ENCODE results near the gene NRXN2. TPM values are rescaled to one million over a fixed set of nuclear protein-coding genes. Genes with fewer than 3 reads are reported as not detected.

NRXN2 gene
- total and polyA plus RNA-seq, 4 donors = 0.17 to 2.8 (median 1.4) TPM

DNA sequence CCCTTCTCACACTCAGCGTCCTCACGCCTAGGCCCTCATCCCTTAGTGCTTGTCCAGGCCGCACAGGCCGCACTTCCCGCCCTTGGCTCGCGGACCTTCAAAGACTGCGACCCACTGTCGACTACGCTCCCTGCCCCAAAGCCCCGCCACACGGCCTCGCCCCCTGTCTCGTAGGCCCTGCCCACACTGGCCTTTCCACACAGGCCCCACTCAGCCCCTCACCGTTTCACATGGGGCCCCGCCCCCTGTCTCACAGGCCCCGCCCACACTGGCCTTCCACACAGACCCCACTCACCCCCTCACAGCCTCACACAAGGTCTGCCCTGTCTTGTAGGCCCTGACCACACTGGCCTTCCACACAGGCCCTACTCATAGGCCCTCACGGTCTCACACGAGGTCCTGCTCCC is 11.0 kb downstream of the NRXN2 start:
- Histone ChIP-seq H3K9ac (ENCODE audit: low read depth in 1 of 2, low read length in 2 of 2) (no peak overlapping the region), H3K4me3 (ENCODE audit: low read depth in 1 of 3, low read length in 3 of 3) (no peak overlapping the region), H3K27ac (ENCODE audit: low read depth in 1 of 2, low read length in 2 of 2) (no peak overlapping the region), H3K36me3 (ENCODE audit: control insufficient read depth in 4 of 4, insufficient read depth in 3 of 4, low read depth in 1 of 4, low read length in 3 of 4) (no peaks in the 10 kb centered on the region), H3K4me1 (ENCODE audit: control insufficient read depth in 4 of 4, insufficient read depth in 4 of 4, low read length in 3 of 4) (peaks cover 2 to 9% (median 5%) of the 10 kb centered on the region in 4 donors), H3K9me3 (ENCODE audit: control insufficient read depth in 4 of 4, low read length in 3 of 4) (no peaks in the 10 kb centered on the region), H3K27me3 (ENCODE audit: control insufficient read depth in 4 of 4, insufficient read depth in 4 of 4, low read length in 3 of 4) (peaks cover 15 to 27% (median 18%) of the 10 kb centered on the region in 4 donors)
- DNase-seq (ENCODE audit: low spot score) = no peak
- TF ChIP-seq HNF4A (conservative IDR thresholded peaks at IDR 0.05) (no peak), GABPA (IDR thresholded peaks at IDR 0.05 in 1 of 2, conservative IDR thresholded peaks at IDR 0.05 in 1 of 2) (no peak), FOXA2 (IDR thresholded peaks at IDR 0.05) (no peak), EGR1 (IDR thresholded peaks at IDR 0.05; ENCODE audit: low read depth in 2 of 2) (no peak), TAF1 (conservative IDR thresholded peaks at IDR 0.05) (no peak), JUND (IDR thresholded peaks at IDR 0.05) (no peak), HNF4G (IDR thresholded peaks at IDR 0.05) (no peak), SP1 (IDR thresholded peaks at IDR 0.05) (no peak), YY1 (IDR thresholded peaks at IDR 0.05) (no peak), NR2F2 (IDR thresholded peaks at IDR 0.05) (no peak), FOXA1 (IDR thresholded peaks at IDR 0.05) (no peak), RAD21 (IDR thresholded peaks at IDR 0.05) (no peak)
- TF ChIP-seq, protein P1, sequence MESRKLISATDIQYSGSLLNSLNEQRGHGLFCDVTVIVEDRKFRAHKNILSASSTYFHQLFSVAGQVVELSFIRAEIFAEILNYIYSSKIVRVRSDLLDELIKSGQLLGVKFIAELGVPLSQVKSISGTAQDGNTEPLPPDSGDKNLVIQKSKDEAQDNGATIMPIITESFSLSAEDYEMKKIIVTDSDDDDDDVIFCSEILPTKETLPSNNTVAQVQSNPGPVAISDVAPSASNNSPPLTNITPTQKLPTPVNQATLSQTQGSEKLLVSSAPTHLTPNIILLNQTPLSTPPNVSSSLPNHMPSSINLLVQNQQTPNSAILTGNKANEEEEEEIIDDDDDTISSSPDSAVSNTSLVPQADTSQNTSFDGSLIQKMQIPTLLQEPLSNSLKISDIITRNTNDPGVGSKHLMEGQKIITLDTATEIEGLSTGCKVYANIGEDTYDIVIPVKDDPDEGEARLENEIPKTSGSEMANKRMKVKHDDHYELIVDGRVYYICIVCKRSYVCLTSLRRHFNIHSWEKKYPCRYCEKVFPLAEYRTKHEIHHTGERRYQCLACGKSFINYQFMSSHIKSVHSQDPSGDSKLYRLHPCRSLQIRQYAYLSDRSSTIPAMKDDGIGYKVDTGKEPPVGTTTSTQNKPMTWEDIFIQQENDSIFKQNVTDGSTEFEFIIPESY (IDR thresholded peaks at IDR 0.05) = no peak
- TF ChIP-seq, protein P2, sequence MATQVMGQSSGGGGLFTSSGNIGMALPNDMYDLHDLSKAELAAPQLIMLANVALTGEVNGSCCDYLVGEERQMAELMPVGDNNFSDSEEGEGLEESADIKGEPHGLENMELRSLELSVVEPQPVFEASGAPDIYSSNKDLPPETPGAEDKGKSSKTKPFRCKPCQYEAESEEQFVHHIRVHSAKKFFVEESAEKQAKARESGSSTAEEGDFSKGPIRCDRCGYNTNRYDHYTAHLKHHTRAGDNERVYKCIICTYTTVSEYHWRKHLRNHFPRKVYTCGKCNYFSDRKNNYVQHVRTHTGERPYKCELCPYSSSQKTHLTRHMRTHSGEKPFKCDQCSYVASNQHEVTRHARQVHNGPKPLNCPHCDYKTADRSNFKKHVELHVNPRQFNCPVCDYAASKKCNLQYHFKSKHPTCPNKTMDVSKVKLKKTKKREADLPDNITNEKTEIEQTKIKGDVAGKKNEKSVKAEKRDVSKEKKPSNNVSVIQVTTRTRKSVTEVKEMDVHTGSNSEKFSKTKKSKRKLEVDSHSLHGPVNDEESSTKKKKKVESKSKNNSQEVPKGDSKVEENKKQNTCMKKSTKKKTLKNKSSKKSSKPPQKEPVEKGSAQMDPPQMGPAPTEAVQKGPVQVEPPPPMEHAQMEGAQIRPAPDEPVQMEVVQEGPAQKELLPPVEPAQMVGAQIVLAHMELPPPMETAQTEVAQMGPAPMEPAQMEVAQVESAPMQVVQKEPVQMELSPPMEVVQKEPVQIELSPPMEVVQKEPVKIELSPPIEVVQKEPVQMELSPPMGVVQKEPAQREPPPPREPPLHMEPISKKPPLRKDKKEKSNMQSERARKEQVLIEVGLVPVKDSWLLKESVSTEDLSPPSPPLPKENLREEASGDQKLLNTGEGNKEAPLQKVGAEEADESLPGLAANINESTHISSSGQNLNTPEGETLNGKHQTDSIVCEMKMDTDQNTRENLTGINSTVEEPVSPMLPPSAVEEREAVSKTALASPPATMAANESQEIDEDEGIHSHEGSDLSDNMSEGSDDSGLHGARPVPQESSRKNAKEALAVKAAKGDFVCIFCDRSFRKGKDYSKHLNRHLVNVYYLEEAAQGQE (IDR thresholded peaks at IDR 0.05) = no peak
- TF ChIP-seq, protein P3, sequence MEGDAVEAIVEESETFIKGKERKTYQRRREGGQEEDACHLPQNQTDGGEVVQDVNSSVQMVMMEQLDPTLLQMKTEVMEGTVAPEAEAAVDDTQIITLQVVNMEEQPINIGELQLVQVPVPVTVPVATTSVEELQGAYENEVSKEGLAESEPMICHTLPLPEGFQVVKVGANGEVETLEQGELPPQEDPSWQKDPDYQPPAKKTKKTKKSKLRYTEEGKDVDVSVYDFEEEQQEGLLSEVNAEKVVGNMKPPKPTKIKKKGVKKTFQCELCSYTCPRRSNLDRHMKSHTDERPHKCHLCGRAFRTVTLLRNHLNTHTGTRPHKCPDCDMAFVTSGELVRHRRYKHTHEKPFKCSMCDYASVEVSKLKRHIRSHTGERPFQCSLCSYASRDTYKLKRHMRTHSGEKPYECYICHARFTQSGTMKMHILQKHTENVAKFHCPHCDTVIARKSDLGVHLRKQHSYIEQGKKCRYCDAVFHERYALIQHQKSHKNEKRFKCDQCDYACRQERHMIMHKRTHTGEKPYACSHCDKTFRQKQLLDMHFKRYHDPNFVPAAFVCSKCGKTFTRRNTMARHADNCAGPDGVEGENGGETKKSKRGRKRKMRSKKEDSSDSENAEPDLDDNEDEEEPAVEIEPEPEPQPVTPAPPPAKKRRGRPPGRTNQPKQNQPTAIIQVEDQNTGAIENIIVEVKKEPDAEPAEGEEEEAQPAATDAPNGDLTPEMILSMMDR (IDR thresholded peaks at IDR 0.05; ENCODE audit: low read depth, low read length, missing input control) = no peak
- TF ChIP-seq, protein P4, sequence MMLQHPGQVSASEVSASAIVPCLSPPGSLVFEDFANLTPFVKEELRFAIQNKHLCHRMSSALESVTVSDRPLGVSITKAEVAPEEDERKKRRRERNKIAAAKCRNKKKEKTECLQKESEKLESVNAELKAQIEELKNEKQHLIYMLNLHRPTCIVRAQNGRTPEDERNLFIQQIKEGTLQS (IDR thresholded peaks at IDR 0.05) = no peak
- WGBS = 50% methylated on average over 19 of the region's 19 CpGs

Data from liver (tissue), 9 donors.